CD14-positive monocyte (primary cell): ENCODE measurements around the gene RUFY4. TPM values are rescaled to one million over a fixed set of nuclear protein-coding genes. Genes with fewer than 3 reads are reported as not detected.

Source experiments
- DNase-seq, 3 donors: peaks; one replicate each; pipeline ENCODE4 v3.0.0-alpha.2; 2011 to 2022
- H2AFZ ChIP-seq: 2 replicates; pipeline ENCODE4 v1.6.0; 2012; ENCODE audit warnings: mild to moderate bottlenecking, low read depth, low read length, inconsistent platforms; ENCODE audit not compliant: insufficient read depth, poor library complexity, severe bottlenecking
- H3K27ac ChIP-seq, 2 donors: 1 replicate in 1 of 2; 2 replicates in 1 of 2; pipeline ENCODE4 v1.5.1; 2012 to 2013; ENCODE audit warnings: low read length in 2 of 2, control low read depth in 1 of 2, inconsistent platforms in 1 of 2, low read depth in 1 of 2, mild to moderate bottlenecking in 1 of 2
- H3K27me3 ChIP-seq, 2 donors: one replicate each; pipeline versions ENCODE4 v1.6.0 to v1.6.1; 2011 to 2013; ENCODE audit warnings: low read length in 2 of 2; ENCODE audit not compliant: control insufficient read depth in 2 of 2, insufficient read depth in 2 of 2
- H3K36me3 ChIP-seq, 2 donors: replicated peaks in 1 of 2; 1 replicate in 1 of 2; 2 replicates in 1 of 2; pipeline versions ENCODE4 v1.5.1 to v1.6.1; 2012 to 2013; ENCODE audit warnings: low read length in 2 of 2, control low read depth in 1 of 2, inconsistent platforms in 1 of 2, mild to moderate bottlenecking in 1 of 2; ENCODE audit not compliant: insufficient read depth in 2 of 2, control insufficient read depth in 1 of 2
- H3K4me1 ChIP-seq, 2 donors: 1 replicate in 1 of 2; 2 replicates in 1 of 2; pipeline versions ENCODE4 v1.5.1 to v1.6.1; 2012 to 2013; ENCODE audit warnings: low read length in 2 of 2, control low read depth in 1 of 2, inconsistent platforms in 1 of 2, mild to moderate bottlenecking in 1 of 2, moderate library complexity in 1 of 2; ENCODE audit not compliant: insufficient read depth in 2 of 2, control insufficient read depth in 1 of 2
- H3K4me2 ChIP-seq: replicated peaks from 2 replicates; pipeline ENCODE3; 2012; ENCODE audit warnings: low read length, moderate library complexity, mild to moderate bottlenecking; ENCODE audit not compliant: poor library complexity, severe bottlenecking; ENCODE audit errors: extremely low read depth
- H3K4me3 ChIP-seq, 3 experiments: fragments of 200-600 bp in 1 of 3; sonication (generic) in 1 of 3; replicated peaks in 1 of 3; 1 replicate in 2 of 3; 2 replicates in 1 of 3; pipeline ENCODE4 v1.5.1; 2011 to 2013; ENCODE audit warnings: low read length in 3 of 3, mild to moderate bottlenecking in 3 of 3, control low read depth in 2 of 3, low read depth in 2 of 3, inconsistent platforms in 1 of 3, moderate library complexity in 1 of 3
- H3K79me2 ChIP-seq: 2 replicates; pipeline ENCODE4 v1.6.0; 2012; ENCODE audit warnings: mild to moderate bottlenecking, control low read depth, inconsistent platforms, low read length, moderate library complexity; ENCODE audit not compliant: insufficient read depth
- H3K9ac ChIP-seq: 2 replicates; pipeline ENCODE4 v1.6.0; 2017; ENCODE audit warnings: low read length, mild to moderate bottlenecking; ENCODE audit not compliant: insufficient read depth, poor library complexity, severe bottlenecking
- H3K9me3 ChIP-seq, 2 donors: replicated peaks in 1 of 2; 1 replicate in 1 of 2; 2 replicates in 1 of 2; pipeline versions ENCODE4 v1.5.1 to v1.6.1; 2012 to 2013; ENCODE audit warnings: low read length in 2 of 2, control low read depth in 1 of 2; ENCODE audit not compliant: control insufficient read depth in 1 of 2, insufficient read depth in 1 of 2
- H4K20me1 ChIP-seq: 2 replicates; pipeline ENCODE4 v1.6.0; 2012; ENCODE audit warnings: mild to moderate bottlenecking, low read length, control low read depth, moderate library complexity; ENCODE audit not compliant: insufficient read depth
- H3K27ac Mint-ChIP-seq, 7 donors: one replicate each; pipeline ENCODE4 v1.8.0; 2020; ENCODE audit warnings: mild to moderate bottlenecking in 7 of 7, mixed read lengths in 7 of 7, moderate library complexity in 6 of 7, inconsistent platforms in 2 of 7
- H3K27me3 Mint-ChIP-seq, 3 donors: one replicate each; pipeline ENCODE4 v1.8.0; 2021 to 2022; ENCODE audit warnings: low read depth in 3 of 3, mild to moderate bottlenecking in 3 of 3, mixed read lengths in 3 of 3, moderate library complexity in 3 of 3, inconsistent platforms in 1 of 3
- H3K36me3 Mint-ChIP-seq, 2 donors: one replicate each; pipeline ENCODE4 v1.8.0; 2020; ENCODE audit warnings: mixed read lengths in 2 of 2, inconsistent platforms in 1 of 2, mild to moderate bottlenecking in 1 of 2
- H3K4me1 Mint-ChIP-seq: one replicate; pipeline ENCODE4 v1.8.0; 2020; ENCODE audit warnings: mild to moderate bottlenecking, mixed read lengths
- H3K4me3 Mint-ChIP-seq, 2 donors: one replicate each; pipeline ENCODE4 v1.8.0; 2020; ENCODE audit warnings: mild to moderate bottlenecking in 2 of 2, mixed read lengths in 2 of 2, moderate library complexity in 1 of 2
- H3K9me3 Mint-ChIP-seq, 7 donors: one replicate each; pipeline ENCODE4 v1.8.0; 2020 to 2022; ENCODE audit warnings: mixed read lengths in 7 of 7, mild to moderate bottlenecking in 6 of 7, moderate library complexity in 6 of 7, inconsistent platforms in 2 of 7
- WGBS: methylation state at CpG from one replicate; pipeline ENCODE4 v1.1.5; 2013; ENCODE audit warnings: missing lambda C conversion rate; ENCODE audit not compliant: insufficient coverage; 5-methylcytosine and 5-hydroxymethylcytosine counted together
- intact Hi-C, 2 donors: fragments of 100-400 bp; cut with micrococcal nuclease; formaldehyde crosslinking; loops; one replicate each; pipeline versions ENCODE4 v1.15.0 to v1.15.1; 2023
- polyA plus RNA-seq, 3 donors: library from polyadenylated mRNA; depleted of rRNA in 1 of 3; unstranded in 2 of 3; stranded (reverse) in 1 of 3; fragments of 300-500 nt in 2 of 3; fragments of >200 nt in 1 of 3; fragmentation: Illumina TruSeq in 2 of 3; gene quantifications; 1 replicate in 2 of 3; 2 replicates in 1 of 3; pipeline ENCODE4 v1.2.3, GENCODE V29; 2012 to 2021
- TF ChIP-seq, protein P1 (sequence below): fragments of 200-600 bp; IDR thresholded peaks from one replicate; pipeline ENCODE4 v1.8.0; 2022; ENCODE audit warnings: antibody characterized with exemption, mild to moderate bottlenecking

Gene RUFY4
- polyA plus RNA-seq, 3 donors, result 0.65 to 26.1 (median 0.68) TPM

DNA sequence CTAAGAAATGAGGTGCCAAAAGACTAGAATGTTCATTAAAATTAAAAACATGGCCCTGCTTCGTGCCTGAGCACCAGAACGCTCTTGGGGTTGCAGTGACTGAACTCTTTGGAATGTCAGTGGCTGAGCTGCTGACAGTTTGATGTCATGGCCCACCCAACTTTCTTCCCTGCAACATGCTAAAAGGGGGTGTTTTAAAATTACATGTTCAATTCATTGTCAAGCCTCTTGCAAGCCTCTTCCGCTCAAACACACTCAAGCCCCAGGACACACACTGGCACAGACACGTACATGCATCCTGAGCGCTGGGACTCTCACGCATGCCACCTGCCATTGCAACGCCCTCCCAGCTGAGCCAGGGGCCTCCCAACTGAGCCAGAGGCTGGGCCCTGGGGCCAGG is 12.6 kb downstream of the RUFY4 start:
- no peak overlapping the region for H3K4me3 ChIP-seq
- no peaks in the 10 kb centered on the region for H3K27me3 ChIP-seq
- H2AFZ ChIP-seq, result peak overlapping the region; percentile 3
- H3K9me3 ChIP-seq, result peaks cover 6 to 7% of the 10 kb centered on the region in 2 donors
- TF ChIP-seq, protein P1, sequence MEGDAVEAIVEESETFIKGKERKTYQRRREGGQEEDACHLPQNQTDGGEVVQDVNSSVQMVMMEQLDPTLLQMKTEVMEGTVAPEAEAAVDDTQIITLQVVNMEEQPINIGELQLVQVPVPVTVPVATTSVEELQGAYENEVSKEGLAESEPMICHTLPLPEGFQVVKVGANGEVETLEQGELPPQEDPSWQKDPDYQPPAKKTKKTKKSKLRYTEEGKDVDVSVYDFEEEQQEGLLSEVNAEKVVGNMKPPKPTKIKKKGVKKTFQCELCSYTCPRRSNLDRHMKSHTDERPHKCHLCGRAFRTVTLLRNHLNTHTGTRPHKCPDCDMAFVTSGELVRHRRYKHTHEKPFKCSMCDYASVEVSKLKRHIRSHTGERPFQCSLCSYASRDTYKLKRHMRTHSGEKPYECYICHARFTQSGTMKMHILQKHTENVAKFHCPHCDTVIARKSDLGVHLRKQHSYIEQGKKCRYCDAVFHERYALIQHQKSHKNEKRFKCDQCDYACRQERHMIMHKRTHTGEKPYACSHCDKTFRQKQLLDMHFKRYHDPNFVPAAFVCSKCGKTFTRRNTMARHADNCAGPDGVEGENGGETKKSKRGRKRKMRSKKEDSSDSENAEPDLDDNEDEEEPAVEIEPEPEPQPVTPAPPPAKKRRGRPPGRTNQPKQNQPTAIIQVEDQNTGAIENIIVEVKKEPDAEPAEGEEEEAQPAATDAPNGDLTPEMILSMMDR, result no peak
- peaks cover 0 to 5% of the 10 kb centered on the region in 2 donors for H3K36me3 ChIP-seq
- no peaks in the 10 kb centered on the region for H3K79me2 ChIP-seq
- H4K20me1 ChIP-seq, result no peaks in the 10 kb centered on the region
- WGBS, result 92% methylated on average over 6 of the region's 7 CpGs
- peak overlapping the region in 1 of 2 donors; percentile 22 for H3K27ac ChIP-seq
- Mint-ChIP-seq H3K4me1 (peaks cover 26% of the 10 kb centered on the region), H3K4me3 (no peak overlapping the region), H3K27ac (peak overlapping the region in 1 of 7 donors; percentile 55), H3K9me3 (peaks cover 8 to 17% (median 11%) of the 10 kb centered on the region in 7 donors), H3K27me3 (peaks cover 0 to 2% (median 0%) of the 10 kb centered on the region in 3 donors), H3K36me3 (peaks cover 12 to 26% of the 10 kb centered on the region in 2 donors)
- intact Hi-C loops, result no loop called here
- H3K4me1 ChIP-seq, result peaks cover 18 to 24% of the 10 kb centered on the region in 2 donors
- H3K9ac ChIP-seq, result no peak overlapping the region
- DNase-seq, result no peak
- no peak overlapping the region for H3K4me2 ChIP-seq

DNA sequence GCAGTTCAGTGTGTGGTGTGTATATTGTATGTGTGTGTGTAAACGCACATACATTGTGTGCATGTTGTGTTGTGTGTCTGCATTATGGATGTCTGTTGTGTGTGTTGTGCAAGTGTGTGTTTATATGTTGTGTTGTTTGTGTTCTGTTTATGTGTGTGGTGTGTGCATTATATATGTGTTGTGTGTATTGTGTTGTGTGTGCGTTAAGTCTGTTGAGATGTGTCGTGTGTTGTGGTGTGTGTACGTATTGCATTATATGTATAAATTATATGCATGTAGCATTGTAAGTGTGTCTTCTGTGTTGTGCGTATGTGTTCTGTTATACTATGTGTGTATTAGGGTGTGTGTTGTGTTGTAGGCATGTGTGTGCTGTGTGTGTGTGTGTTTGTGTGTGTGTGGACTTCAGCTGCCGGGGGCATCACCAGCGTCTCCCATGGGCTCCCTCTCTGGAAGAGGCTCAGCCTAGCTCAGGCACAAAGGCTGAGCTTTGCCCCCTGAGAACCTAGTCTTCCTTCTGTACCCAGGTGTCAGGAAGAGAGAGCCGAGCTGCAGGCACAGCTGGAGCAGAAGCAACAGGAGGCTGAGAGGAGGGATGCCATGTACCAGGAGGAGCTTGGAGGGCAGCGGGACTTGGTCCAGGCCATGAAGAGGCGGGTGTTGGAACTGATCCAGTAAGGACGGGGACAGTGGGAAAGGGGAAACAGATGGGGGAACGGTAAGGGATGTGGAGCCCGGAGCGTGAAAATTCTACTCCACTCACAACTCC is 13.7 kb downstream of the RUFY4 start:
- H3K79me2 ChIP-seq, result no peaks in the 10 kb centered on the region
- Mint-ChIP-seq H3K27ac (peak overlapping the region in 1 of 7 donors; percentile 43), H3K9me3 (peaks cover 8 to 25% (median 15%) of the 10 kb centered on the region in 7 donors), H3K27me3 (peaks cover 0 to 4% (median 0%) of the 10 kb centered on the region in 3 donors), H3K4me1 (peaks cover 25% of the 10 kb centered on the region), H3K36me3 (peaks cover 5 to 20% of the 10 kb centered on the region in 2 donors), H3K4me3 (no peak overlapping the region)
- H3K4me2 ChIP-seq, result no peak overlapping the region
- WGBS, result 96% methylated on average over 6 of the region's 14 CpGs
- intact Hi-C loops, result no loop called here
- H3K4me3 ChIP-seq, result no peak overlapping the region
- no peak overlapping the region for H3K9ac ChIP-seq
- DNase-seq, result no peak
- no peak overlapping the region for H3K27ac ChIP-seq
- no peaks in the 10 kb centered on the region for H3K27me3 ChIP-seq
- TF ChIP-seq, protein P1, result no peak
- peaks cover 0 to 6% of the 10 kb centered on the region in 2 donors for H3K36me3 ChIP-seq
- H3K4me1 ChIP-seq, result peaks cover 18 to 24% of the 10 kb centered on the region in 2 donors
- H2AFZ ChIP-seq, result no peak overlapping the region
- H4K20me1 ChIP-seq, result no peaks in the 10 kb centered on the region
- H3K9me3 ChIP-seq, result peaks cover 8 to 12% of the 10 kb centered on the region in 2 donors
